NCI-H524 (cell line): Measurements from ENCODE around the gene RIBC2.
"Not testable (repeated sequence)": the region's sequence is repeated elsewhere in the genome, so short reads cannot be mapped to it uniquely, and the experiment has no call there.

Source experiments
- DNase-seq, 2 experiments: peaks; one replicate each; lab custom pipeline; 2025; lab: John Stamatoyannopoulos, UW

The RIBC2 gene

DNA sequence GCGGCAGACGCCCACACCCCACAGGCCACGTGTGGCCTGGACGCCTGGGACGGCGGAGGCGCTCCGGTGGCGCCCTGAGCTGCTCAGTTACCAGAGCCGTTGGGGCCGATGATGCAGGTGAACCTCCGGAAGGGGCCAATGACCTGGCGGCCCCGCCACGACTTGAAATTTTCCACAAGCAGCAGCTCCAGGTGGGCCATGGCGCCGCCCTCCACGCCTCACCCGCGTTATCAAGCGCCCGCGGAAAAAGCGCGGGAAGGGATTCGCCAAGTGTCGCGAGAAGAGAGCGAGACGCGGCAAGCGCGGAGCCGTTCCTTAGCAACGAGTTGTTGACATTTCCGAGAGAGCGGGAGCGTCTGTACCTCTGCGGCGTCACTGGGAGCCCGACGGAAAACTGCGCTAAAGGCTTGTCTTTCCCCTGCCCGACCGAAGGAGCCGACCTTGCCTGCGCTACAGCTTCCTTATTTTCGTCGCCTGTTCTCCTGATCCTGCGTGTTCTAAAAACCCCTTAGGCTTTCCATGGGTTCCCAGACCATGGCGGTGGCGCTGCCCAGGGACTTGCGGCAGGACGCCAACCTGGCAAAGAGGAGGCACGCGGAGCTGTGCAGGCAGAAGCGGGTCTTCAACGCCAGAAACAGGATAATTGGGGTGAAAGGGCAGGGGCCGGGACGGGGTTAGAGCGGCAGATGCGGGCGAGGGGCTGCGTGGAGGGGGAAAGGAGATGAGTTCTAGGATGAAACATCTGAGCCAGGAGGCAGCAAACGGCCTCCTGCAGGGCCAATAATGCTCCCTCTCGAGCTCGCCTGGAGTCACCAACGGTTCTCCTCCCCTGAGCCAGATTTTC, at the start of gene RIBC2, which contains the start of gene SMC1B:
TSS of gene RIBC2 (plus strand) at position 326 of the 844 bp plus-strand sequence. CDS start at position 520, 194 bp downstream.
TSS of gene SMC1B (minus strand) at position 232 of the 844 bp plus-strand sequence. CDS start at position 200, 32 bp downstream.
- DNase-seq: peak; percentile 49 to 85

DNA sequence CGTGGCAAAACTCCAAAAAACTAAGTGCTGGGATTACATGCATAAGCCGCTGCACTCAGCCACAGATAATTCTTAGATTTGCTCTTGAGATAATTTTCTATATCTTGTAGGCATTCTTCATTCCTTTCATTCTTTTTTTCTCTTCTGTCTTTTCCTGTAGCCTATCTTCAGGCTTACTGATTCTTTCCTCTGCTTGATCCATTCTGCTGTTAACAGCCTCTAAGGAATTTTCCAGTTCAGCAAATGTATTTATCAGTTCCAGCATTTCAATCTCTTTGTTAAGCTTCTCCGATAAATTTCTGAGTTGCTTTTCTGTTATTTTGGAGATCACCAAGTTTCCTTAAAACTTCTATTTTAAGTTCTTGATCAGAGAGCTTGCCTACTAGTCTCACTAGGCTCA, 46.8 kb upstream of the RIBC2 start:
- no peak for DNase-seq

- not testable (repeated sequence) for DNase-seq
These were observed 39.9 kb upstream of the RIBC2 start for GRCh38 chr22:45373592-45373991.

DNA sequence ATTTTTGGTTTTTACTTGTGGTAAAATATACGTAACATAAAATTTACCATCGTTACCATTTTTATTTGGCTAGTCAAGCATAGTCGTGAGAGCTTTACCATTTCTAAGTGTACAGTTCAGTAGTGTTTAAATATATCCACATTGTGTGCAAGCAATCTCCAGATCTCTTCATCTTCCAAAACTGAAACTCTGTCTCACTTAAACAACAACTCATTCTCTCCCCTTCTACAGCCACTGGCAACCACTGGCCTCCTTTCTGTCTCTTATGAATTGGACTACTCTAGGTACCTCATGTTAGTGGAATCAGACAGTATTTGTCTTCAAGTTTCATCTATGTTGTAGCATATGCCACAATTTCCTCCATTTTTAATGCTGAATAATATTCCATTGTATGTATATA, 37.5 kb upstream of the RIBC2 start:
- no peak for DNase-seq

- no peak for DNase-seq
These were observed 36.8 kb upstream of the RIBC2 start for GRCh38 chr22:45376703-45377102.

- no peak for DNase-seq
These were observed 32.1 kb upstream of the RIBC2 start for GRCh38 chr22:45381348-45381747.

DNA sequence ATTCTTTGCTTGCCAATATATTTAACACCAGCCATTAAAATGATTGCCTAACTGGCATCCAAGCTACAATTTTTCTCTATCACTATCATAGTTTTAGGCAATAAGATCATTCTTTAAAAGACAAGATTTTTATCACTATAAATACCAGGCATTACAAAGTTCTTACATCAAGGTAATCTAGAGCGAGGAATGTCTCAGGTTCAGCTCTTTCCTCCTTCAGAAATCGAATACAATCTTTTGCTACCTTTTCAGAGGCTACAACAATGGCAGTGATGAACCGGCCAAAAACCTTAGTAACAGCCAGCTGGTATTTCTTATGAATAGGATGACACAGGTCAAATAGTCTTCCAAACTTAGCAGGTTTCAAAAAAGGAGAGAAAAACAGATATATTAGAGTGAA, 23.9 kb upstream of the RIBC2 start:
- no peak for DNase-seq

- DNase-seq: no peak
These were observed 15.7 kb upstream of the RIBC2 start for GRCh38 chr22:45397806-45398205.

- DNase-seq: peak; percentile 40 to 85
These were observed 15.3 kb upstream of the RIBC2 start for GRCh38 chr22:45398214-45398613.

DNA sequence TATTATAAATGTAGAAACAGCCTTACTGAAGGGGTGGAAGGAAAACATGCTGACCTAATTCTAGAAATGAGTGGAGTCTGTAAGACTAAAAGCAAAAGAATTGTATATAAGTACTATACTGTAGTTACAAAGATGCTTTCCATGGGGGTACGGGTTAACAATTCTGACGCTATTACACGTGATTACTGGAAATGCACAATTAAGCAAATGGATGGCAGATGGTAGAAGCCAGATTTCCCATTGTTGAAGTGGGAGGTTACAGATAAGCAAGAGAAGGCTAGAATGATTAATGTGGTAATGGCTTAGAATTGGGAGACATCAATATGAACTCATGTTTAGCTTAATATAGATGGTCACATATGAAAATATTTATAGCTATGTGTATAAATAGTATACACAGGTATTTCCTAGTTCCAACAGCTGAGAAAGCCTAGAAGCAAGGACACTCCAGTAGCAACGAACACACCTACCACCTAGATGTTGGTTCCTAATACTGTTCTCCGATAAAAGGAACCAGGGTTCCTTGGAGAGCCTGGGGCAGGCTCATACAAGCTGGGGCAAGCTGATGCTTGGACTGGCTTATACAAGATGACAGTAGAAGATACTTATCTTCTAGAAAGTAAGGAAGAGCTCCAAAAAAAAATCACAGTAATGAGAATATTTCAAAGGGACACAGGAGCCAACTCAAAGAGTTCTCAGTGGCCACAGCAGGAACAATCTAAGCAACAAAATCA, 13.6 kb upstream of the RIBC2 start:
- peak; percentile 86 to 95 for DNase-seq

GRCh38 chr22:45402466-45402985, 11.0 kb upstream of the RIBC2 start:
- no peak for DNase-seq

DNA sequence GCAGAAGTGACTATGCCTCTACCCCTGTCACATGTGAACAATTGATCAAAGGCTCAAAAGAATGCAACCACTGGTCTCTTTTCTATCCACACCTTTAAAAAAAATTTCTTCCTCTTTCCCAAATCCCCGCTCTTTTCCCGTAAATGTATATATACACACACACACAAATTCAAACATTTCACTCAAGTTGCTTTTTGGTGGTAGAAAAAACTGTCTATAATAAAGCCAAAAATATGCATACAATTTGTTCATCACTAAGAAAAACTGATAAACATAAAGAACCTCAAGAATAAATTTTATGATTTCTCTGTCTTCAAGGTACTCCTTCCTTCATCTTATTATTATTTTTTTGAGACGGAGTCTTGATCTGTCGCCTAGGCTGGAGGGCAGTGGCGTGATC, 5.7 kb upstream of the RIBC2 start:
- DNase-seq: no peak

GRCh38 chr22:45413013-45413367, 503 bp upstream of the RIBC2 start:
- no peak for DNase-seq

DNA sequence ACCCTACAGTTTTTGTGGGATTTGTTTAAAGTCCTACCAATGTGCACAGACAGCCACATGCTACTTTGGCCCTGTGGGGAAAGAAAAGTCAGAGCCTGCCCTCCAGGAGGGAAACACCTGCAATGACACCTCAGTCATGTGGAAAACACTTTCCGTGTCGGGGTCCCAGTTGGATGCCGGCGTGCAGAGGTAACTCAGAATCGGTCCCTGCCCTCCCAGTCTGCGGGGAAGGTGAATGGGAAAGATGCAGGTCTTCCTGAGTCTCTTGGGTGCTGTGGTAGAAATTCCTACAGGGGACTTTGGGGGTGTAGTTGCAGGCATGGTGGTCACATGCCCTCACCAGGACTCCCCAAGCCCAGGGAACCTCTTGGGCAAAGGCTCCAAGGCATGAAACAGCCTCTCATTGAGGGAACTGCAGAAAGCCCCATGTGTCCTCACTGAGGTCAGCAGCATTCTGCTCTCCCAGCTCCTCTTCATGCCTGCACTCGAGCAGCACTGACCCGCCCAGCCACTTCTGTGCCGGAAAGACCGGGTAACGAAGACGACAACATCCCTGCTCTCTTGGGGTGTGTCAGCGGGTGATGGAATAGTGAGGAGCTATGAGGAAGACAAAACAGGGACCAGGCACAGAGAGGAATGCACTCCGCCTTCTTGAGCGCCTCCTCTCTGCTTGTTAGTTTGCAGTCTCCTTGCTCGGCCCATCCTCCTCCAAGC, 4.7 kb downstream of the RIBC2 start:
- no peak for DNase-seq

DNA sequence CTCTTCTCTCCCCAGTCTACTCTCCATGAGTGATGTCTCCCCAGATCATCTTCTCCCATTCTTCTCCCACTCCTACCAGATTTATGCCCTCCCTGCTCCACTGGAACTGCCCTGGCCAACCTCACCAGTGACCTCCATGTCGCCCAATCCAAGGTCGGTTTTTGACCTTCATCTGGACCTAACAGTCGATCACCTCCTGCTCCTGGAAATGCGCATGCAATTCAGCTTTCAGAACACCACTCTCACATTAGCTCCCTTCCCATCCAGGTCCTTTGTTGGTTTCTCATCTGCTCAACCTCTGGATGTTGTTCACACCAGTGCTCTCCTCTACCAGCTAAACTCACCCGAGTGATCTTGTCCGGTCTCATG, 5.3 kb downstream of the RIBC2 start:
- DNase-seq: no peak

DNA sequence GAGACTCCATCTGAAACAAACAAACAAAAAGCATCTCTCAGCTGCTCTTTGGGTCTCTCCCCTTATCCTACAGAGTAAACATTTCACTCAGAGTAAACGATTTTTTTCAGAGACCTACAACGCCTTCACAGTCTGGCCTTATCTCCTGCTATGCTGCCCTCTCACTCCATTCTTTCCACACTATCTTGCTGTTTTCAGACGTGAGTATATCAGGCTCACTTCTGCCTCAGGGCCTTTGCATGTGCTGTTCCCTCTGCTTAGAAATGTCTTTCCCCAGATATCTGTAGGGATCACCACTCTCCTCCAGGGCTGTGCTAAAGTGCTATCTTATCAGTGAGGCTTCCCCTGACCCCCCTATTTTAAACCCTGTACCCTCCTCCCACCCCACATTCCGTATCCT, 6.5 kb downstream of the RIBC2 start:
- no peak for DNase-seq

DNA sequence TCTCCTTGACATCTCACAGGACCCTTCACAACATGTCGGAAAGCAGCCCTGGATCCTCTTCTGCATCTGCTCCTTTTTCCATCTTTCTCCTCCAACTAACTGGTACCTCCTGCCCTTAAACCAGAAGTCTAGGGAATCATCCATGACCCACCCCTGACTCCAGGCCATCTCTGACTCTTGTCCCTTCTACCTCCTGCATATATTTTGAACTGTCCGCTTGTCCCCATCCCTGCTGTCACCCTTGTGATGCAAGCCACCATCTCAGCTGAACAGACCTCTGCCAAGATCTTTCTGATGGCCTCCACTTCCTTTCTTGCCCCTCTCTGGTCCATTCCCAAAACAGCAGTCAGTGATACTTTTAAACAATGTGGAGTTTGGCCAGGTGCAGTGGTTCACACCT, 7.0 kb downstream of the RIBC2 start:
- no peak for DNase-seq

DNA sequence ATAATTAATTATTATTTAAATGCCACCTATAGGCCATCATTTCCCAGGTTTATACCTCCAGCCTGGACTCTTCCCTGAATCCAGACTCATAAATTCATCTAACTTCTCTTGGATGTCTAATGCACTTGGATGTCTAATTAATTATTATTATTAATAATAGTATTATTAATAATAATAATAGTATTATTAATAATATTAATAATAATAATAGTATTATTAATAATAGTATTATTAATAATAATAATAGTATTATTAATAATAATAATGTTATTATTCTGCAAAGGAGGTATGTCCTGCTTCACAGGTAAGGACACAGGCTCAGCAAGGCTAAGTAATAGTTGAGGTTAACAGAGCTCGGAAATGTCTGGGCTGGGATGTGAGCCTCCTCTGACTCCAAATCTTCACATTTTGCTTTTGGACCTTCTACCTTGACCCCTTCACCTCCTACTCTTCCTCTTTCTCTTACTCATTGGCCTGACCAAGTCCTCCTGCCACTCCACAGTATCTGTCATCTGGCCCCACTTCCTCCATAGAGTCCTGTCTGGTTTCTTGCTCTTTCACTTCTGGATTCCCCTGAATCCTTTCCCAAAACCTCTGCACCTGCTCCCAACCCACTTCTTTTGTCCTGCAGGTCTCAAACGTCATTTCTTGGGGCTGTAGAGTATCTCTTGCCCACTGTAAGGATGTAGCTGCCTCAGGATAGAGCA, 8.0 kb downstream of the RIBC2 start:
- DNase-seq: no peak

DNA sequence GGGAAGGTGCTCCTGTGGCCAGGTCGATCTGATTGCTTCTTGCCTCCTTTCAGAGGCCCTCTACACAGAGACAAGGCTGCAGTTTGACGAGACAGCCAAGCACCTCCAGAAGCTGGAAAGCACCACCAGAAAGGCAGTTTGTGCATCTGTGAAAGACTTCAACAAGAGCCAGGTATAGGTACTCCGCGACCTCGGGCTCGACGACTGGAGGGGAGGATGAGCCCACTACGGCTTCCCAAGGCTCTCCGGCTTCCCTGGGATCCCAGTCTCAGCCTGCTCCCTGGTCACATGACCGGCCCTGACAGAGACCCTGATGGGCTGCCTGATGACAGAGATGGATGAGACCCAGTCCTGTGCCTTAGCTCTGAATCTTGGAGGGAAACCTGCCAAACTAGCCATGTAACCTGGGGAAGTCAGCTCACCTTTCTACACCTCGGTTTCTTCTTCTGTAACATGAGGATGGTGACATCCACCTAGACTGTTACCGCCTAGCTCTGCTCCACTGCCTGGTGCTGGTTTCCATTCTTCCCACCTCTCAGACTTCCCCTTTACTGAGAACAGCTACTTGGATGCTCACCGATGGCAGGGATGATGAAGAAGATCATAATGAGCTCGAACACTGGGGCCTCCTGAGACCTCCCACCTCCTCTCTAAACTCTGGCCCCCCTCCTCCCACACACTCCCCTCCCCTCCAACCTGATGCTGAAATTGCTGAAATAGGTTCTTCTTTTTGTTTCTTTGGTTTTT, 8.9 kb downstream of the RIBC2 start:
- DNase-seq: no peak

DNA sequence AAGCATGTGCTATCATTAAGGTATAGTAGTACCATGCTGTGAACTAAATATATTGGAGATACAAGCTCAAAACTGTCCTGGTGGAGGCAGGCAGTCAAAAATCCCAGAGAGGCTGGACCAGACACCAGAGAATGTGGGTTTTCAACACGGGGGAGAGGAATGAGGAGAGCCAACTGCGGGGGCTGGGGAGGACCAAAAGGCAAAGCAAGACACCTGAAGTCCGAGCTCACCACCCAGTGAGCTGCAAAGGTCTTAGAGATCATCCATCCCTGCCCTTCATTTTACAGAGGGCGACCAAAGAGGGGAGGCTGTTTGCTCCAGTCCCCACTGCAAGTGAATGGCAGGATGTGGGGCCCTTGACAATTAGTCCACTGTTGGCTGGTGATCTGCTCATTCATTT, 10.0 kb downstream of the RIBC2 start:
- no peak for DNase-seq

DNA sequence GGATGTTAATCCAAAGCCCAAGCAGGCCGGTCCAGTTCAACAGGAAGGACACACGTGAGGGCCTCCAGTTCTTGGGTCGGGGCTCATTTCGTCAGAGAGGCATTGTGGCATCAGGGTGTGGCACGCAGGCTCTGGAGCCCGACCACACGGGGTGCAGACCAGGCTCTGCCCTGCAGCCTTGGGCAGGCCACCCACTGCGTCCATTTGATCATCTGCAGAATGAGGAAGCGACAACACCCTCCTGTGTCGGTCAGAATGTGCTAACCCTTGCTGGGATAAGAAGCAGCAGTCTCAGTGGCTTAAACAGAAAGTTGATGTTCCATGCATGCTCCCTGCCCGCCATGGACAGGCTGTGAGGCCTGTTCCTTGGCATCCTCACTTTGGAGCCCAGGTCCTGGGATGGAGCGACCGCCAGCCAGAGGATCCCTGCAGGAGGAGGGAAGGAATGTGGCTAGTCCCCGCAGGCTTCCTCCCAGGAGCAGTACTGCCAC, 10.8 kb downstream of the RIBC2 start:
- DNase-seq: no peak
